ENCODE measurements around the gene MSX1.

Gene MSX1

GRCh38 chr4:4838936-4839810 lies 20.3 kb upstream of the MSX1 start:
- TF ChIP-seq CTCF (IDR thresholded peaks at IDR 0.05; ENCODE audit: control extremely low read depth, extremely low read depth, low read depth, missing control alignments), result no peak
- CTCF ChIA-PET, result no interaction called here
- DNase-seq (ENCODE audit: extremely low spot score), result no peak
- POLR2A ChIA-PET, result no interaction called here

GRCh38 chr4:4840351-4840750 lies 19.1 kb upstream of the MSX1 start:
- no peak for DNase-seq (ENCODE audit: extremely low spot score)
- ChIA-PET POLR2A (no interaction called here), CTCF (no interaction called here)
- TF ChIP-seq CTCF (IDR thresholded peaks at IDR 0.05; ENCODE audit: control extremely low read depth, extremely low read depth, low read depth, missing control alignments), result no peak

- ChIA-PET CTCF (no interaction called here), POLR2A (no interaction called here)
- no peak for TF ChIP-seq CTCF (IDR thresholded peaks at IDR 0.05; ENCODE audit: control extremely low read depth, extremely low read depth, low read depth, missing control alignments)
- DNase-seq (ENCODE audit: extremely low spot score), result no peak
These were observed 18.3 kb upstream of the MSX1 start for GRCh38 chr4:4841156-4841555.

GRCh38 chr4:4842476-4843441 lies 16.7 kb upstream of the MSX1 start:
- POLR2A ChIA-PET, result no interaction called here
- CTCF ChIA-PET, result no interaction called here
- TF ChIP-seq CTCF (IDR thresholded peaks at IDR 0.05; ENCODE audit: control extremely low read depth, extremely low read depth, low read depth, missing control alignments), result no peak
- DNase-seq (ENCODE audit: extremely low spot score), result no peak

GRCh38 chr4:4843635-4844291 lies 15.7 kb upstream of the MSX1 start:
- CTCF ChIA-PET, result no interaction called here
- TF ChIP-seq CTCF (IDR thresholded peaks at IDR 0.05; ENCODE audit: control extremely low read depth, extremely low read depth, low read depth, missing control alignments), result no peak
- POLR2A ChIA-PET, result no interaction called here
- no peak for DNase-seq (ENCODE audit: extremely low spot score)

GRCh38 chr4:4845027-4845426 lies 14.4 kb upstream of the MSX1 start:
- CTCF ChIA-PET, result no interaction called here

More at GRCh38 chr4:4845027-4845426, 14.4 kb upstream of the MSX1 start:
- no peak for DNase-seq (ENCODE audit: extremely low spot score)
- POLR2A ChIA-PET, result no interaction called here
- no peak for TF ChIP-seq CTCF (IDR thresholded peaks at IDR 0.05; ENCODE audit: control extremely low read depth, extremely low read depth, low read depth, missing control alignments)

Measured in GM10248 (cell line).